GM23248 (cell line): ENCODE data around the gene LSM14A. TPM values are rescaled to one million over a fixed set of nuclear protein-coding genes. Genes with fewer than 3 reads are reported as not detected.

Experiments
- DNase-seq: peaks from one replicate; pipeline ENCODE4 v3.0.0-alpha.2; 2015
- H2AFZ ChIP-seq: fragments of 200-600 bp; sonication (generic); 2 replicates; pipeline ENCODE4 v1.6.1; 2016; ENCODE audit warnings: antibody characterized with exemption
- H3F3A ChIP-seq: fragments of 200-600 bp; sonication (generic); 2 replicates; pipeline ENCODE4 v1.6.1; 2016; ENCODE audit warnings: mild to moderate bottlenecking, antibody characterized with exemption, mixed run types; ENCODE audit not compliant: insufficient read depth
- H3K27ac ChIP-seq: fragments of 200-600 bp; sonication (generic); 2 replicates; pipeline ENCODE4 v1.5.1; 2016; ENCODE audit warnings: mild to moderate bottlenecking
- H3K27me3 ChIP-seq: fragments of 200-600 bp; sonication (generic); replicated peaks from 2 replicates; pipeline ENCODE4 v1.6.1; 2016; ENCODE audit warnings: mild to moderate bottlenecking; ENCODE audit not compliant: insufficient read depth
- H3K36me3 ChIP-seq: fragments of 200-600 bp; sonication (generic); 2 replicates; pipeline ENCODE4 v1.6.1; 2016; ENCODE audit warnings: low read depth, mild to moderate bottlenecking
- H3K4me1 ChIP-seq: fragments of 200-600 bp; sonication (generic); 2 replicates; pipeline ENCODE4 v1.6.1; 2016; ENCODE audit warnings: mild to moderate bottlenecking; ENCODE audit not compliant: insufficient read depth
- H3K4me2 ChIP-seq: fragments of 200-600 bp; sonication (generic); one replicate; pipeline ENCODE4 v1.6.1; 2016; ENCODE audit warnings: mild to moderate bottlenecking; ENCODE audit not compliant: unreplicated experiment
- H3K4me3 ChIP-seq: fragments of 200-600 bp; sonication (generic); 2 replicates; pipeline ENCODE4 v1.5.1; 2016; ENCODE audit warnings: mild to moderate bottlenecking
- H3K79me2 ChIP-seq: fragments of 200-600 bp; sonication (generic); 2 replicates; pipeline ENCODE4 v1.6.1; 2016; ENCODE audit warnings: mild to moderate bottlenecking; ENCODE audit not compliant: insufficient read depth
- H3K9ac ChIP-seq: fragments of 200-600 bp; sonication (generic); 2 replicates; pipeline ENCODE4 v1.6.1; 2016; ENCODE audit warnings: mild to moderate bottlenecking
- H3K9me2 ChIP-seq: fragments of 200-600 bp; sonication (generic); 2 replicates; pipeline ENCODE4 v1.6.1; 2016; ENCODE audit warnings: mixed run types, mild to moderate bottlenecking, moderate library complexity; ENCODE audit not compliant: insufficient read depth
- H3K9me3 ChIP-seq: fragments of 200-600 bp; sonication (generic); one replicate; pipeline ENCODE4 v1.6.1; 2017; ENCODE audit warnings: low read depth
- H4K20me1 ChIP-seq: fragments of 200-600 bp; sonication (generic); 2 replicates; pipeline ENCODE4 v1.6.0; 2016; ENCODE audit not compliant: insufficient read depth
- EZH2 ChIP-seq: fragments of 200-600 bp; sonication (generic); IDR thresholded peaks from 2 replicates; pipeline ENCODE4 v1.6.1; 2018; ENCODE audit warnings: antibody characterized with exemption, mild to moderate bottlenecking; ENCODE audit not compliant: insufficient read depth, poor library complexity, severe bottlenecking
- EZH2phosphoT487 ChIP-seq: fragments of 200-600 bp; sonication (generic); IDR thresholded peaks from 2 replicates; pipeline ENCODE4 v1.6.1; 2018; ENCODE audit warnings: antibody characterized with exemption, moderate library complexity, mild to moderate bottlenecking, low read depth; ENCODE audit not compliant: insufficient read depth
- WGBS, 2 experiments: methylation state at CpG; one replicate each; pipeline ENCODE4 v1.1.6; 2015 to 2017; ENCODE audit warnings: low lambda C conversion rate in 2 of 2, low coverage in 1 of 2; ENCODE audit errors: missing lambda C conversion rate in 2 of 2; 5-methylcytosine and 5-hydroxymethylcytosine counted together
- in situ Hi-C: fragments of 300-500 bp; cut with MboI; formaldehyde crosslinking; loops from 2 replicates; pipeline ENCODE4 v1.15.0; 2020
- polyA plus RNA-seq: library from polyadenylated mRNA; unstranded; fragments of >200 nt; fragmentation: Nextera tagmentation; extraction: Ambion mirVana; gene quantifications from 2 replicates; pipeline ENCODE4 v1.2.1, GENCODE V29; 2016
- total RNA-seq: library from RNA; depleted of rRNA; stranded (reverse); fragments of >200 nt; shearing (Covaris generic); gene quantifications from 2 replicates; pipeline ENCODE4 v1.2.3, GENCODE V29; 2014

LSM14A gene
- total and polyA plus RNA-seq, 2 experiments from 2014 or later, result 66.1 to 71.7 TPM

DNA sequence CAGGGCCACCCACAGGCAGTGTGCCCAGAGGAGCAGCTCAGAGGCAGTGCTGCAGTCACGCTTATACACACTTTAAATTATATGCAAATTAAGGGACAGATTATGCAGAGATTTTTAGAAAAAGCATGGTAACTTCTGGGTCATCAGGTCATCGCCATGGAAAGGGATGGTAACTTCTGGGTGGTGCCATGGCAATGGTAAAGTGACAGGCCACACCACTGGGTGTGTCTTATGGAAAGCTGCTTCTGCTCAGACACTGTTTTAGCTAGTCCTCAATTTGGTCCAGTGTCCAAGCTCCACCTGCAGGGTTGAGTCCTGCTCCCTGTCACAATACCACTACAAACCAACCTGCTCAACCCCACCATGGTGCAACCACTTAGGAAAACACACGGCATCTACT, 29.9 kb upstream of the LSM14A start:
- H3K9me2 ChIP-seq, result no peaks in the 10 kb centered on the region
- H3K9ac ChIP-seq, result no peak overlapping the region
- H2AFZ ChIP-seq, result no peak overlapping the region
- H3K79me2 ChIP-seq, result no peaks in the 10 kb centered on the region
- H3K9me3 ChIP-seq, result no peaks in the 10 kb centered on the region
- no peak overlapping the region for H3K4me2 ChIP-seq
- in situ Hi-C loops, result no loop called here
- no peak for TF ChIP-seq EZH2
- no peak for TF ChIP-seq EZH2phosphoT487
- no peaks in the 10 kb centered on the region for H3K36me3 ChIP-seq
- no peak overlapping the region for H3K27ac ChIP-seq
- H3F3A ChIP-seq, result no peaks in the 10 kb centered on the region
- DNase-seq, result no peak
- no peaks in the 10 kb centered on the region for H4K20me1 ChIP-seq
- 72 to 74% methylated on average over 3 of the region's 3 CpGs for WGBS, 2 experiments
- H3K4me3 ChIP-seq, result no peak overlapping the region
- H3K27me3 ChIP-seq, result no peaks in the 10 kb centered on the region; the same call in 1 of the 2 replicates
- no peaks in the 10 kb centered on the region for H3K4me1 ChIP-seq

DNA sequence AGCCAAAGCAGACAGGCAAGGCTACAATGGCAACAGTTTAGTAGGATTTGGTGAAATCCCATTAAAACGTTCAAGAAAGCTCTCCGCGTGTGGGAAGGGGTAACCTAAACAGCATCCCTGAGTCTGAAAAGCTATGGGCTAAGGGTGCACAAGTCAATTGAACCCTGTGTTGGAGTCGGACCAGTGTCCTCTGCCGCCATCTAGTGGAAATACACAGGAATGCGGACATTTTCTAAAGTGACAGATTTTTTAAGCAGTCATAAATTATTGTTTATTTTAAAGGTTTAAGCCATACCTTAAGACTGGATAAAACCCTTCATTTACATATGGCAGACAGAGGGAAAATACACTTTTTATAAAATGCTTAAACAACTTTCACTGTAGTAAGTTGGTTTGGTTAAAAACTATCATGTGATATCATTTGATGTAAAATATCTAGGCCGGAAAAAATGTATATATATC, 26.5 kb upstream of the LSM14A start:
- WGBS, 2 experiments, result 14% methylated on average over 7 of the region's 7 CpGs
- Histone ChIP-seq H3K4me1 (no peaks in the 10 kb centered on the region), H3K9ac (no peak overlapping the region), H3K27me3 (no peaks in the 10 kb centered on the region), H3K27ac (no peak overlapping the region), H4K20me1 (no peaks in the 10 kb centered on the region), H3K4me2 (no peak overlapping the region), H3F3A (no peaks in the 10 kb centered on the region), H3K36me3 (no peaks in the 10 kb centered on the region), H3K9me2 (no peaks in the 10 kb centered on the region), H3K9me3 (no peaks in the 10 kb centered on the region), H2AFZ (no peak overlapping the region), H3K4me3 (no peak overlapping the region), H3K79me2 (no peaks in the 10 kb centered on the region)
- no peak for TF ChIP-seq EZH2
- peak; percentile 60 for DNase-seq
- in situ Hi-C loops, result no loop called here

DNA sequence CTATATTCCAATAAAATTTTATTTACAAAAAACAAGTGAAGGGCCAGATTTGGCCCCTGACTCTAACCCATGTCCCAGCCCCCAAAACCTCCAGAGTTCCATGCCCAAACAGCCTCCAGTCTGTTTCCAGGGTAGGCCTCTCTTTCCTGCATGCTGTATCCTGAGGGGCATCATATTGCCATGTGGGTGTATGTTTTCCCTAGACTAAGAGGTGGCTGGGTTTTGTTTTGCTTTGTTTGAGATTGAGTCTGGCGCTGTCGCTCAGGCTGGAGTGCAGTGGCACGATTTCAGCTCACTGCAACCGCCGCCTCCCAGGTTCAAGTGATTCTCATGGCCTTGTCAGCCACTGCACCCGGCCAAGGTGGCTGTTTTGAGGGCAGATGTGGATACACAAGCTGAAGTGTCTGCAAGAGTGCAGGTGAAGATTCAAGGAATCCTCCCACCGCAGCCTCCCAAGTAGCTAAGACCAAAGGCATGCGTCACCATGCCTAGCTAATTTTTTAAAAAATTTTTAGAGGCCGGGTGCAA, 23.6 kb upstream of the LSM14A start:
- Histone ChIP-seq H3F3A (no peaks in the 10 kb centered on the region), H3K27ac (no peak overlapping the region), H3K79me2 (no peaks in the 10 kb centered on the region), H3K4me2 (no peak overlapping the region), H3K36me3 (no peaks in the 10 kb centered on the region), H3K9ac (no peak overlapping the region), H3K4me3 (no peak overlapping the region), H3K9me3 (no peaks in the 10 kb centered on the region), H3K27me3 (no peaks in the 10 kb centered on the region), H2AFZ (no peak overlapping the region), H4K20me1 (no peaks in the 10 kb centered on the region), H3K4me1 (no peaks in the 10 kb centered on the region), H3K9me2 (no peaks in the 10 kb centered on the region)
- in situ Hi-C loops, result no loop called here
- 76 to 77% methylated on average over 9 of the region's 9 CpGs for WGBS, 2 experiments
- TF ChIP-seq EZH2 (no peak), EZH2phosphoT487 (no peak)
- no peak for DNase-seq

DNA sequence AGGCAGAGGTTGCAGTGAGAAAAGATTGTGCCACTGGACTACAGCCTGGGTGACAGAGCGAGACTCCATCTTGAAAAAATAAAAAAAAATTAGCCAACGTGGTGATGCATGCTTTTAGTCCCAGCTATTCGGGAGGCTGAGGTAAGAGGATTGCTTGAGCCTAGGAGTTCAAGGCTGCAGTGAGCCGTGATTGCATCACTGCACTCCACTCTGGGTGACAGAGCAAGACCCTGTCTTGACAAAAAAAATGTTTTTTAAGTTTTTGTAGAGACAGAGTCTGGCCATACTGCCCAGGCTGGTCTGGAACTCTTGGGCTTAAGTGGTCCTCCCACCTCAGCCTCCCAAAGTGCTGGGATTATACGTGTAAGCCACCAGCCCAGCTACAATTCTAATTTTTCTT, 22.4 kb upstream of the LSM14A start:
- in situ Hi-C loops, result no loop called here
- no peak for DNase-seq
- no peaks in the 10 kb centered on the region for H4K20me1 ChIP-seq

DNA sequence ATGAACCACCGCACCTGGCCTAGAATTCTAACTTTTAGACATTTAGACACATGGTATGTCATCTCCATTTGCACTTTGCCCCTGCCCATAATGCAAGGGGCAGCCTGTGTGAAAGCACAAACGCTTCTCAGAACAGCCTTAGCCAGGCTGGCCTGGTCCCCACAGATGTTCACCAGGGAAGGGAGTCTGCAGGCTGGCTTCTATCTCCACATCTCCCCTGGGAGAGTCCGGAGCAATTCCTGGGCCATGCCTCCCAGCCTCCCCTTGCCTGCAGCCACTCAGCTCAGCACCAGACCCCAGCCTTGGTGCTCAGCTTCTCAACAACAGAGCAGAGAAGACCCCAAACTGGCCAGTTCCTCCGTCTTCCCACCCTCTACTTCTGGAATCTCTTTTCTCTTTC, 21.7 kb upstream of the LSM14A start:
- 49 to 57% methylated on average over 4 of the region's 4 CpGs for WGBS, 2 experiments
- in situ Hi-C loops, result no loop called here
- H3K4me1 ChIP-seq, result no peaks in the 10 kb centered on the region

More for the DNA sequence above, 22.4 kb upstream of the LSM14A start:
- no peak overlapping the region for H3K27ac ChIP-seq
- no peaks in the 10 kb centered on the region for H3K9me2 ChIP-seq
- 64 to 67% methylated on average over 5 of the region's 5 CpGs for WGBS, 2 experiments
- TF ChIP-seq EZH2, result no peak
- no peaks in the 10 kb centered on the region for H3K79me2 ChIP-seq
- H3K9ac ChIP-seq, result no peak overlapping the region
- H3K27me3 ChIP-seq, result no peaks in the 10 kb centered on the region
- no peaks in the 10 kb centered on the region for H3K36me3 ChIP-seq
- H3K4me3 ChIP-seq, result no peak overlapping the region
- H3F3A ChIP-seq, result no peaks in the 10 kb centered on the region
- no peak overlapping the region for H3K4me2 ChIP-seq
- no peaks in the 10 kb centered on the region for H3K9me3 ChIP-seq
- H2AFZ ChIP-seq, result no peak overlapping the region
- H3K4me1 ChIP-seq, result no peaks in the 10 kb centered on the region

More for the DNA sequence above, 21.7 kb upstream of the LSM14A start:
- no peaks in the 10 kb centered on the region for H4K20me1 ChIP-seq
- H2AFZ ChIP-seq, result no peak overlapping the region
- H3K79me2 ChIP-seq, result no peaks in the 10 kb centered on the region
- H3K4me2 ChIP-seq, result no peak overlapping the region
- no peak for DNase-seq
- H3K9me3 ChIP-seq, result no peaks in the 10 kb centered on the region
- H3K9ac ChIP-seq, result no peak overlapping the region
- no peaks in the 10 kb centered on the region for H3F3A ChIP-seq
- H3K27me3 ChIP-seq, result no peaks in the 10 kb centered on the region
- no peak overlapping the region for H3K4me3 ChIP-seq
- TF ChIP-seq EZH2 (no peak), EZH2phosphoT487 (no peak)
- H3K9me2 ChIP-seq, result no peaks in the 10 kb centered on the region
- no peak overlapping the region for H3K27ac ChIP-seq
- H3K36me3 ChIP-seq, result no peaks in the 10 kb centered on the region
